GM13977 (cell line): ENCODE results near the gene CD7.

ENCODE experiments used
- DNase-seq: peaks from one replicate; pipeline ENCODE4 v3.0.0; 2012; ENCODE audit warnings: low spot score
- CTCF ChIP-seq: IDR thresholded peaks from 2 replicates; pipeline ENCODE4 v1.5.1; 2012; ENCODE audit warnings: mild to moderate bottlenecking, control low read depth; ENCODE audit not compliant: insufficient read depth; ENCODE audit errors: extremely low read depth, missing control alignments
- in situ Hi-C: fragments of 300-500 bp; cut with MboI; formaldehyde crosslinking; loops from one replicate; pipeline ENCODE4 v1.12.0; 2022; ENCODE audit warnings: low sequenced_read_pairs, low pct_unique_long_range_greater_than_20kb, mixed read lengths, inconsistent platforms; ENCODE audit not compliant: unreplicated experiment

The CD7 gene

GRCh38 chr17:82272495-82273326, 44.7 kb downstream of the CD7 start:
- TF ChIP-seq CTCF: no peak
- in situ Hi-C loops: no loop called here
- peak; percentile 67 for DNase-seq

- TF ChIP-seq CTCF: no peak
- in situ Hi-C loops: no loop called here
- no peak for DNase-seq
Measured at GRCh38 chr17:82271401-82271800, 46.0 kb downstream of the CD7 start.

- no peak for TF ChIP-seq CTCF
- in situ Hi-C loops: no loop called here
- DNase-seq: no peak
Measured at GRCh38 chr17:82270651-82271050, 46.8 kb downstream of the CD7 start.

GRCh38 chr17:82269882-82270500, 47.4 kb downstream of the CD7 start:
- in situ Hi-C loops: no loop called here
- no peak for TF ChIP-seq CTCF
- no peak for DNase-seq

GRCh38 chr17:82269138-82269881, 48.1 kb downstream of the CD7 start:
- no peak for TF ChIP-seq CTCF
- in situ Hi-C loops: no loop called here
- DNase-seq: no peak

GRCh38 chr17:82267575-82268379, 49.6 kb downstream of the CD7 start:
- DNase-seq: no peak
- in situ Hi-C loops: no loop called here
- no peak for TF ChIP-seq CTCF
